GM19455 (cell line): ENCODE results near the gene FOXRED1.
A peak's percentile ranks its signal among the peaks of the same experiment; 100 is the strongest.

Source experiments
- ATAC-seq: cut with Tn5 transposase; IDR thresholded peaks from one replicate; pipeline ENCODE4 v1.9.1; 2021; ENCODE audit not compliant: unreplicated experiment

The FOXRED1 gene

DNA sequence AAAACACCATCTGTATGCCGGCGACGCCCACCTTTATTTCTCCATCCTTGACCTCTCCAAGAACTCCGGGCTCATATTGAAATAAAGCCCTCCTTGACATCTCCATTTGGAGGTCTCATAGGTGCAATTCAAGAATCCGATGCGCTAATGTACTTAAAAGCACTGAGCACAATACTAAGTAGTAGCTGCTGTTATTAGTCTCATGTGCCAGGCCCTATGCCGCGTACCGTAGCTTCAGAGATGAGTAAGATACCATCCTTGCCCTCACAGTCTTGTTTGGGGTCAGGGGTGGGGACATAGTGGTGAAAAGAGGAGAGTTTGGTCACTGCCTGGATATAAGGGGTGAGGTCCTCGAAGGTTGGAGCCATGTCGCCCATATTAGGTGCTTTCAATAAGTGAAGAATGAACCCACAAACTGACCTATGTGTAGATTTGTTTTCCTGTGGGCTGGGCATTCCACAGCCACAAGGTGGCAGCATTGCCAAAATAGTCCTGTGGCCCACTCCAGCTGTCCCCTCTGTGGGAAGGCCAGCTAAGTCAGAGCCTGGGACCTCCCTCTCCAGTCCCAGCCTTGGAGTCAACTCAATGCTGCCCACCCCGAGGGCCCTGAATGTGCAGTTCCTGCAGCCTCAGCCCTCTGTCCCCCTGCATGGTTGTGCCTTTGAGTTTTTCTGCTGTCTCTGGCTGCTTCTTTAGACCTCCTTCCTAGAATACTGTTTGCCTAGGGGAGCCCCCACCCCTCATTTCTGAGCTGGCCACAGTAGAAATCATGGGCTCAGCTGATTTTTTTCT, 41.4 kb downstream of the FOXRED1 start:
- ATAC-seq, result no peak

- ATAC-seq, result no peak
Measured at GRCh38 chr11:126310992-126311310, 42.0 kb downstream of the FOXRED1 start.

DNA sequence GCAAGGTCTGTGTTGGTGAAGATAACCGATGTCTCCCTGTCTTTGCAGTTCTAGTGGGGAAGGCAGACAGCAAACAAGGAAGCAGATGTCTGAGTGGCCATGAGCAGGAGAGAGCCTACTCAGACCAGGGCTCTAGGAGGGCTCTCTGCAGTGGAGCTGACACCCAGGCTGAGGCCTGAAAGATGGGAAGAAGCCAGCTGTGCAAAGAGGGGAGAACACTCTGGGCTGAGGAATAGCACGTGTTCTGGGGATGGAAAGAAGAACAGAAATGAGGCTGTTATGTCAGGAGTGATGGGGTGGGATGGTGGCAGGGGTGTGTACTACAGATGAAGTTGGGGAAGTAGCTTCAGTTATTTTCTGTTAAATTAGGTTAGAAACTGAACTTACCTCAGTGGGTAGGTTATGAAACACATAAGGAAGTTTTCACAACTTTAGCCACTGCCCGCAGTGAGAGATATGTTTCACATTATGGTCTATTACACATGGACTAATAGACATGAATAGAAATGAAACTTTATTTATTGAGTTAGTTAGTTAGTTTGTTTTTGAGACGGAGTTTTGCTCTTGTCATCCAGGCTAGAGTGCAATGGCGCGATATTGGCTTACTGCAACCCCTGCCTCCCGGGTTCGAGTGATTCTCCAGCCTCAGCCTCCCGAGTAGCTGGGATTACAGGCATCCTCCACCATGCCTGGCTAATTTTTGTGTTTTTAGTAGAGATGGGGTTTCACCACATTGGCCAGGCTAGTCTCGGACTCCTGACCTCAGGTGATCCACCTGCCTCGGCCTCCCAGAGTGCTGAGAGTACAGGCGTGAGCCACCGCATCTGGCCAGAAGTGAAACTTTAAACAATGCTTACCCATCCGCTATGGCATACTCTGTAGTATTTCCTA, 42.7 kb downstream of the FOXRED1 start:
- ATAC-seq, result peak; percentile 64

GRCh38 chr11:126312961-126313360, 44.0 kb downstream of the FOXRED1 start:
- ATAC-seq, result no peak

DNA sequence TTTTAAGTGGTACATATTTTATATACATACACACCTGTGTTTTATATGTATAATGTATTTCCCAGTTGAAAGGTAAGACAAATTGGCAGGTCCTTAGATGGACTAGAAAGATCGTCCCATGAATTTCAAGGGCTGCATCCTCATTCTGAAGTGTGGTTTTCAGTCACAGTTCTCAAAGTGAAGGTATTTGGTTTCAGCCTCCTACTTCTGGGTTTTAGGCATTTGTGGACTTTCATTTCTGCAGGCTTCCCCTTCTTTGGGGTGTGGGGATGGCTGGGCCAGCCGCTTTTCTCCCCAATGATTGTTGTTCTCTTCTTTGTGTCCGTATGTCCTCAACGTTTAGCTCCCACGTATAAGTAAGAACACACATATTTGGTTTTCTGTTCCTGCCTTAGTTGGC, 44.9 kb downstream of the FOXRED1 start:
- no peak for ATAC-seq

DNA sequence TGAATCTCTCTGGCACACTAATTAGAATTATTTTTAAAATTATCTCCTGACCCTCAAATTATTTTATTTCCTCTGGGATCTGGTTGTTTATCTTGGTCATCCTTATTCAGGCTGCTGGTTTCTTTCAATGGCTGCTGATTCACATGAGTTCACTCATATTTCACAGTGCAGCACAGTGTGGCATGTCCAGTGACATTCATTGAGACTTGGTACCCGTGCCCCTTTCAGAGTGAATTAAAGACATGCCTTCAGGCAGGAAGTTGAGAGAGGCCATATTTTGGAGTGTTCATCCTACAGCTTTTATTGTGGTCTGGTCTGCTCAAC, 48.4 kb downstream of the FOXRED1 start:
- no peak for ATAC-seq

GRCh38 chr11:126317756-126318573, 49.0 kb downstream of the FOXRED1 start:
- peak; percentile 20 for ATAC-seq

DNA sequence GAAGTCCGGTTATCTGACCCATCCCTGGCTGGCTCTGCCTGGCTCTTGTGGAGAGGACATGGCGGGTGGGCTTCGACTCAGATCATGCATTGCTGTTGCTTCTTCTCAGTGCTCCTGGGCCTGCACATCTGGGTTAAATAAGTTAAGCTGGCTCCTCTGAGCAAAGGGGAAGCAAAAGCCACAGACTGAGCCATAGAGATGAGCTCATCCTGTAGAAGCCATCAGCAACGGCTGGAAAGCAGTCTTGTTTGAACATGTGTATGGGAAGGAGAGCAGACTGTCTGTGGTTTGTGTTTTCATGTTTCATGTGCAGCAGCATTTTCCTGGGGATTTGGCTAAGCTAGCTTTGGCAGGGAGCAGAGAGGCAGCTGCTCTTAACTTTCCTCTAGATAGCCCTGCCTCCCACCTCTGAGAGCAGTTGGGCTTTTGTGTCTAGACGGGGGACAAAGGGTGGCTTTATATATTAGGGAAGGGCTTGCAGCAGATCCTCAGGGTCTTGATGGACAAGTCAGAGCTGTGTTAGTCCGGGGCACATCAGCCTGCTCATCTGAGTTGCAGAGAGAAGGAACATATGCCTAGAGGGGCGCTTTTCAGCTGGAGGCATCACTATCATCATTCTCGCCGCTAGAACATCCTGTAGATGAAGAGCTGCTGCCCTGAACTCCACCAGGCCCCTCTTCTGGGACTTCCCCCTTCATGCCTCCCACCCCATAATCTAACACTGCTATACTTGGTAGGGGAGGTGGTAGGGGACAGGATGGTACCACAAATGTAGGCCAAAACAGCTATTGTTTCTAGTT, 49.8 kb downstream of the FOXRED1 start:
- ATAC-seq, result peak; percentile 85

GRCh38 chr11:126319374-126319740, 50.4 kb downstream of the FOXRED1 start:
- ATAC-seq, result no peak

DNA sequence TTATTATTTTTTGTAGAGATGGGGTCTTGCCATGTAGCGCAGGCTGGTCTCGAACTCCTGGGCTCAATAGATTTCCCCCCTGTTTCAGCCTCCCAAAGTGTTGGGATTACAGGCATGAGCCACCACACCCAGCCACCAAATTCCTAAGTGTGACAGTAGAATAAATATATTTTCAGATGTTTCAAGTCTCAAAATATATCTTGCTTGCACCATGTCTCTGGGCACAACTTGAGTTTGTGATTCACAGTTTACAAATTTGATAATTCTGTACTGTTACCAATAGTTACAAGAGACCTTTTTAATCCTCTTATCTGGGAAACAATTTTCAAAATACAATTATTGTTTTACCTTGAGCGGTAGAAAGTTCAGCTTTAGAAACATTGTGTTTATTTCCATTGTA, 54.0 kb downstream of the FOXRED1 start:
- no peak for ATAC-seq

DNA sequence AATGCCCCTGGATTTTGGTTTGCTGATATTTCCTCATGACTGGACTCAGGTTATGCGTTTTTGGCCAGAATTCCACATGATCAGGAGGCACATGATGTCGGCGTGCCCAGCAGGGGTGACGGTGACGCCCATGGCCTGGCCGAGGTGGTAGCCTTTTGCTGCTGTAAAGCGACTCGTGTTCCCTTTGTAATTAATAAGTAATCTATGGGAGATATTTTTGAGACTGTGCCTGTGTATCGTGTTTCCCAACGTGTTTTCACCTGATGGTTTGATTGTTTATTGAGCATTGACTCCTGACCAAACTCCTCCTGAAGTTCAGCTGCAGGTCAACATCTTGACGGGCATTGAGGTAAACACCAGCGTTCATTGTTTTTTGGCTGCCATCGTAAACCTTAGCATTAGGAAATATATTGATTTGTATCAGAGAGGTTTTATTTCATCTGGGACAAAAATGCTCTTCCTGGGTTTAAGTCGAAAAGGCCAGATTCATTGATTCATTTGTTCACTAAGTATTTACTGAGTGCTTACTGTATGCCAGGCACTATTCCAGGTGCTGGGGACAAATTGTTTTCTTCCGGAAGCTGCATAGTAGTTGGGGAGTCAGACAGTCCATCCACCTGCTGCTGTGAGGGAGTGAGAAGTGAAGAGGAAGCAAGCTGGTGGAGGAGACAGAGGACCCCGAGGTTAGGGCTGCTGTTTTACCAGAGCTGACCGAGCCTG, 58.5 kb downstream of the FOXRED1 start:
- ATAC-seq, result no peak
